ENCODE data around the gene FOXO6. TPM values are rescaled to one million over a fixed set of nuclear protein-coding genes. Genes with fewer than 3 reads are reported as not detected.

The FOXO6 gene
- total RNA-seq, 1 donor from 2014 or later: 0.11 TPM

GRCh38 chr1:41349361-41350054, 11.7 kb upstream of the FOXO6 start:
- intact Hi-C loops (cut with micrococcal nuclease): no loop called here
- no peak overlapping the region for H3K4me3 Mint-ChIP-seq (ENCODE audit: low read depth)
- H3K27me3 Mint-ChIP-seq (ENCODE audit: low read depth): peaks cover 3% of the 10 kb centered on the region
- H3K4me1 Mint-ChIP-seq (ENCODE audit: low read depth): peaks cover 4% of the 10 kb centered on the region
- no peak for DNase-seq (ENCODE audit: low spot score)
- H3K27ac Mint-ChIP-seq: no peak overlapping the region
- H3K9me3 Mint-ChIP-seq: no peaks in the 10 kb centered on the region
- no peaks in the 10 kb centered on the region for H3K36me3 Mint-ChIP-seq (ENCODE audit: low read depth)

DNA sequence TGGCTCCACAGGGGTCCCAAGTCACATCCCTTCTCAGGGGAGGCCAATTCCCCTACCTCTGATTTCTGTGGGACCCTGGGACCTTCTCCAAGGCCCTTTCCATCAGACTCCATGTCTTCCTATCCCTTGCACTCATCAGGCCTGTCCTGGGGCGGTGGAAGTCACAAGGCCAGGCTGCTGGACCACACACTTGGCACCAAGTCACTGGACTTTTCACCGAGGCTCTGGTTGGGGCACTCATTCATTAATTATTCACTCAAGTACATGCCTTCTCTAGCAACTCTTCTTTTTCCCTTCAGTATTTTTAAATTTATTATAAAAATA, 11.2 kb upstream of the FOXO6 start:
- Mint-ChIP-seq H3K9me3 (no peaks in the 10 kb centered on the region), H3K36me3 (ENCODE audit: low read depth) (no peaks in the 10 kb centered on the region), H3K27me3 (ENCODE audit: low read depth) (peaks cover 3% of the 10 kb centered on the region), H3K4me3 (ENCODE audit: low read depth) (no peak overlapping the region), H3K4me1 (ENCODE audit: low read depth) (no peaks in the 10 kb centered on the region), H3K27ac (no peak overlapping the region)
- intact Hi-C loops (cut with micrococcal nuclease): no loop called here
- no peak for DNase-seq (ENCODE audit: low spot score)

DNA sequence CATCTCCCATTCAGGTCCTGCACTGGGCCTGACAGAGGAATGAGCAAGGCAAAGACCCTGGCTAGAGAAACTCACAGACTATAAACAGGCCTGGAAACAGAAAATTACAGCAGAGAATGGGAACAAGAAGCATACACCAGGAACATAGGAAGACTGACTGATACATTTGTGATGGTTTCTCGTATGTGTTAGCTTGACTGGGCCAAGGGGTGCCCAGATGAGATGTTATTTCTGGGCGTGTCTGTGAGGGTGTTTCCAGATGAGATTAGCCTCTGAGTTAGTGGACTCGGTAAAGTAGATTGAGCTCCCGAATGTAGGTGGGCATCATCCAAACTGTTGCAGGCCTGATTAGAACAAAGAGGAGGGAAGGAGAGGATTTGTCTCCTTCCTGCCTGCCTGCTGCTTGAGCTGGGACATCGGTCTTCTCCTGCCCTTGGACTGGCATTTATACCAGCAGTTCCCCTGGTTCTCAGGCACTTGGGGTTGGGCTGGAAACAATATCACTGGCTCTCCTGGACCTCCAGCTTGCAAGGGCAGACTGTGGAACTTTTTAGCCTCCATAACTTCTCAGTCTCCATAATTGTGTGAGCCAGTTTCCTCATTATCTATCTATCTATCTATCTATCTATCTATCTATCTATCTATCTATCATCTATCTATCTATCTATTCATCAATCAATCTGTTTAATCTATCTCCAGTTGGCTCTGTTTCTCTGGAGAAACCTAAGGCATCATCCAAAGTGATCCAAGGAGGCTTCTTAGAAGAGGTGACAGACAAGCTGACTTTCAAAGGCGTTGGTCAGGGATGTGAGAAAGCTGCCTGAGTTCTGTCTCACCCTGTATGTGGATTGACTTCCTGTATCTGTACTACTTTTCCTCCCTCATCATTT, 9.7 kb upstream of the FOXO6 start:
- Mint-ChIP-seq H3K27me3 (ENCODE audit: low read depth) (peaks cover 5% of the 10 kb centered on the region), H3K27ac (no peak overlapping the region), H3K4me3 (ENCODE audit: low read depth) (no peak overlapping the region), H3K9me3 (no peaks in the 10 kb centered on the region), H3K4me1 (ENCODE audit: low read depth) (no peaks in the 10 kb centered on the region), H3K36me3 (ENCODE audit: low read depth) (no peaks in the 10 kb centered on the region)
- intact Hi-C loops (cut with micrococcal nuclease): no loop called here
- DNase-seq (ENCODE audit: low spot score): no peak

- intact Hi-C loops (cut with micrococcal nuclease): no loop called here
- Mint-ChIP-seq H3K36me3 (ENCODE audit: low read depth) (no peaks in the 10 kb centered on the region), H3K4me3 (ENCODE audit: low read depth) (no peak overlapping the region), H3K27me3 (ENCODE audit: low read depth) (peaks cover 14% of the 10 kb centered on the region), H3K9me3 (no peaks in the 10 kb centered on the region), H3K27ac (no peak overlapping the region), H3K4me1 (ENCODE audit: low read depth) (no peaks in the 10 kb centered on the region)
- DNase-seq (ENCODE audit: low spot score): no peak
Measured at GRCh38 chr1:41353744-41354143, 7.5 kb upstream of the FOXO6 start.

DNA sequence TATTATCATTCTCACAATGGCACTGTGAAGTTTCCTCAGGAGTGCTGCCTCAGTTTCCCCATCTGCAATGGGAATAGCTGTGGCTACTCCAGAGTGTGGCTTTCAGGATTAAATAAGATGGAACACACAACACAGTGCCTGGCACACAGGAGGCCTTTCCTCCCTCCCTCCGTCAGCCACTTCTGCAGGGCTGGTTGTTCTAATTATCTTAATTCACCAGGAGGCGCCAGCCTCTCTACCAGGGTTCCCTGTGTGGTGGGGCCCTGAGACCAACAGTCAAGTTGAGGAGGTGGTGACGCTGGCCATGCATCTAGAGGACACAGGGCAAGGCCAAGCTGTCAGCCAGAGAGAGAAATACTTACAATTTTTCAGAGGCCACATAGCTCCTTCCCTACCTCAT, 6.3 kb upstream of the FOXO6 start:
- Mint-ChIP-seq H3K4me1 (ENCODE audit: low read depth) (no peaks in the 10 kb centered on the region), H3K27me3 (ENCODE audit: low read depth) (peaks cover 19% of the 10 kb centered on the region), H3K4me3 (ENCODE audit: low read depth) (no peak overlapping the region), H3K27ac (no peak overlapping the region), H3K36me3 (ENCODE audit: low read depth) (no peaks in the 10 kb centered on the region), H3K9me3 (no peaks in the 10 kb centered on the region)
- intact Hi-C loops (cut with micrococcal nuclease): no loop called here
- DNase-seq (ENCODE audit: low spot score): no peak

DNA sequence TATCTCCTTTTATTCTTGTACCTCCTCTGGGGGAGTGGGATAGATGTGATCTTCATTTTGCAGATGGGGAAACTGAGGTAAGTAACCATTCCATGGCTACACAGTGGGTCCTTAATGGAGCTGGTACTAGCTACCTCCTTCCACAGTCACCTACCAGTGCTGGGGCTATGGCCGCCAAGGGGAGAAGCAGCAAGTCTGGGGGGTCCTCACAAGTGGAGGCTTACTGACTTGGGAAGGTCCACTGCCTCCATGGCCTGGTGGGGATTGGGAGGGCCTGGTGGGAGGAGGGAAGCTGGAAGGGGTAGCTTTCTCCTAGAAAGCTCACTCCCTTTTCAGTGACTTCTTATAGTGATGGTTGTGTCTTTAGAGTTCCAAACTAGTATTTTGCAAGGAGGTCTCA, 5.9 kb upstream of the FOXO6 start:
- Mint-ChIP-seq H3K4me3 (ENCODE audit: low read depth) (no peak overlapping the region), H3K4me1 (ENCODE audit: low read depth) (no peaks in the 10 kb centered on the region), H3K27ac (no peak overlapping the region), H3K36me3 (ENCODE audit: low read depth) (no peaks in the 10 kb centered on the region), H3K9me3 (no peaks in the 10 kb centered on the region), H3K27me3 (ENCODE audit: low read depth) (peaks cover 19% of the 10 kb centered on the region)
- intact Hi-C loops (cut with micrococcal nuclease): no loop called here
- DNase-seq (ENCODE audit: low spot score): no peak

- H3K9me3 Mint-ChIP-seq: no peaks in the 10 kb centered on the region
- peaks cover 3% of the 10 kb centered on the region for H3K4me1 Mint-ChIP-seq (ENCODE audit: low read depth)
- H3K27me3 Mint-ChIP-seq (ENCODE audit: low read depth): peaks cover 19% of the 10 kb centered on the region
- no peak for DNase-seq (ENCODE audit: low spot score)
- intact Hi-C loops (cut with micrococcal nuclease): no loop called here
- H3K36me3 Mint-ChIP-seq (ENCODE audit: low read depth): no peaks in the 10 kb centered on the region
- H3K4me3 Mint-ChIP-seq (ENCODE audit: low read depth): no peak overlapping the region
- no peak overlapping the region for H3K27ac Mint-ChIP-seq
Measured at GRCh38 chr1:41355761-41356160, 5.5 kb upstream of the FOXO6 start.

- Mint-ChIP-seq H3K4me3 (ENCODE audit: low read depth) (no peak overlapping the region), H3K27ac (no peak overlapping the region), H3K36me3 (ENCODE audit: low read depth) (no peaks in the 10 kb centered on the region), H3K27me3 (ENCODE audit: low read depth) (peaks cover 19% of the 10 kb centered on the region), H3K9me3 (no peaks in the 10 kb centered on the region), H3K4me1 (ENCODE audit: low read depth) (peaks cover 3% of the 10 kb centered on the region)
- DNase-seq (ENCODE audit: low spot score): no peak
- intact Hi-C loops (cut with micrococcal nuclease): no loop called here
Measured at GRCh38 chr1:41356752-41357151, 4.5 kb upstream of the FOXO6 start.

DNA sequence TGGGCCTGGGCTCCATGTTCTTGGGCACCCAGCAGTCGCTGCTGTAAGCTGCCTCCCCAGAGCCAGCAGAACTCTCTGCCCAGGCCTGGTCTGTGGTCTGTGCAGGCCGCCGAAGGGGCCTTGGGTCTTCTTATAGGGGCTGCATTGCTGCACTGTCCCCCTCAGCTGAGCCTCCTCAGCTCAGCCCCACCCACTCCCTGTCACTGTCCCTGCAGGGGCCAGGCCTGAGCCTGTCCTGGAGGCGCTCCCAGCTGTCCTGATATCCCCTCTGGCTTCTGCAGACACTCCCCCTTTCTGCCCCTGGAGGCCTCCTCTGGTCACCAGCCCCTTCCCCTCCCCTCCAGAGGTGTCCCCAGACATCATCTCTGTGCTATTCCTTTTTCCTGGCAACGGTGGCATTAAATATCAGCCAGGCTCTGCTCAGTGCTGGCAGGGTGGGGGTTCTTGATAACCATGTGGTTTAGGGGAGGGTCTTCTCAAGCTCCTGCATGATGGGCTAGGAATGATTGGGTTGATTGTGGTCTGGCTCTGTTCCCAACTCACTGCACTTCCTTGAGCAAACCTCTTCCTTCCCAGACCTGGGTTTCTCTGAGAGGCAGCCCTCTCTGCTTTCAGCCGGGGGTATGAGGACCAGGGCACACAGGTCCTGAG, 3.7 kb upstream of the FOXO6 start:
- intact Hi-C loops (cut with micrococcal nuclease): no loop called here
- DNase-seq (ENCODE audit: low spot score): no peak
- Mint-ChIP-seq H3K36me3 (ENCODE audit: low read depth) (no peaks in the 10 kb centered on the region), H3K27me3 (ENCODE audit: low read depth) (peaks cover 20% of the 10 kb centered on the region), H3K9me3 (no peaks in the 10 kb centered on the region), H3K4me1 (ENCODE audit: low read depth) (peaks cover 3% of the 10 kb centered on the region), H3K4me3 (ENCODE audit: low read depth) (no peak overlapping the region), H3K27ac (no peak overlapping the region)

GRCh38 chr1:41358131-41359021, 2.9 kb upstream of the FOXO6 start:
- intact Hi-C loops (cut with micrococcal nuclease): no loop called here
- H3K27me3 Mint-ChIP-seq (ENCODE audit: low read depth): peaks cover 28% of the 10 kb centered on the region
- no peak overlapping the region for H3K27ac Mint-ChIP-seq
- DNase-seq (ENCODE audit: low spot score): no peak
- no peaks in the 10 kb centered on the region for H3K9me3 Mint-ChIP-seq
- peaks cover 3% of the 10 kb centered on the region for H3K4me1 Mint-ChIP-seq (ENCODE audit: low read depth)
- H3K4me3 Mint-ChIP-seq (ENCODE audit: low read depth): no peak overlapping the region
- H3K36me3 Mint-ChIP-seq (ENCODE audit: low read depth): no peaks in the 10 kb centered on the region

DNA sequence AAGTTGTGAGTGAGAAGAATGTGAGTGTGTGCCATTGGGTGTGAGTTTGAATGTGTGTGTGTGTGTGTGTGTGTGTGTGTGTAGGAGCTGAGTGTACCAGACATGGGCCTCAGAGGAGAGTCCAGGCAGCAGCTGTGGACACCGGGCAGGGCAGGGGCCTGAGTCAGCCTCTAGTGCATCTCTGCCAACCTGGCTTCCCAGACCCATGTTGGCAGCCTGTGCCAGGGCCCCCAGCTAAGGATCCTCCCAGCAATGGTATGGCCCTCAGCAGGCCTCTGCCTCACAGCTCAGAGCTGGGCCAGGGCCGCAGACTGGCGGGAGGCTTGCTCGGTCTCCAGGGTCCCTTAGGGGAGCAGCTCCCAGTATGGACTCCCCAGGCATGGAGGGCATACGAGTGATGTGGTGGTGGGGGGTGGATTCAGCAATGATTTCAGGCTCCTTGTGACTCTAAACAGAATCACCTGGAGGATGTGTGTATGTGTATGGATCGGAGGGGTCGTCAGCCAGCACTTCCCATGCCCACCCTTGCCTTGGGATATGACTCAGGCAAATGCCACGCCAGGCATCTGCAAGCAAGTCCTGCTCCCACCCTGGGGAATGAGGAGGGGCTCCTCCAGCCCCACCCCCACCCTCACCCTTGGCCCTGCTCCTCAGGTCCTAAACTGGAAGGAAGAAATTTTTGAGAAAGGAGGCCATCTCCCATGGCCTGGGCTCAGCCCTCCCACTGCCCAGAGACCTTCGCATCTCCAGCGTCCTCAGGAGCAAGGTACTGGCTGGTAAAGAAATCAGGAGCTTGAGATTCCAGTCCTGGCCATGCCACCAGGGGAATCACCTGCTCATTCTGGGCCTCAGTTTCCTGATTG, 1.8 kb upstream of the FOXO6 start:
- intact Hi-C loops (cut with micrococcal nuclease): no loop called here
- no peaks in the 10 kb centered on the region for H3K9me3 Mint-ChIP-seq
- H3K27ac Mint-ChIP-seq: no peak overlapping the region
- H3K4me1 Mint-ChIP-seq (ENCODE audit: low read depth): peaks cover 3% of the 10 kb centered on the region
- no peak for DNase-seq (ENCODE audit: low spot score)
- no peak overlapping the region for H3K4me3 Mint-ChIP-seq (ENCODE audit: low read depth)
- H3K36me3 Mint-ChIP-seq (ENCODE audit: low read depth): no peaks in the 10 kb centered on the region
- H3K27me3 Mint-ChIP-seq (ENCODE audit: low read depth): peaks cover 36% of the 10 kb centered on the region

All from activated T-helper 2 cell treated with anti-CD3 and anti-CD28 coated beads, Interferon-gamma antibody, Interleukin-2, Interleukin-4, amounts not matched to agents 10 μg/mL and 5 μg/mL and 100 μg/mL, durations not matched to agents 14 hours and 24 hours and 36 hours (primary cell).